NCI-H2029 (cell line): ENCODE data around the gene COQ10A.

Experiments used
- DNase-seq: peaks from one replicate; lab custom pipeline; 2025; lab: John Stamatoyannopoulos, UW

The COQ10A gene

DNA sequence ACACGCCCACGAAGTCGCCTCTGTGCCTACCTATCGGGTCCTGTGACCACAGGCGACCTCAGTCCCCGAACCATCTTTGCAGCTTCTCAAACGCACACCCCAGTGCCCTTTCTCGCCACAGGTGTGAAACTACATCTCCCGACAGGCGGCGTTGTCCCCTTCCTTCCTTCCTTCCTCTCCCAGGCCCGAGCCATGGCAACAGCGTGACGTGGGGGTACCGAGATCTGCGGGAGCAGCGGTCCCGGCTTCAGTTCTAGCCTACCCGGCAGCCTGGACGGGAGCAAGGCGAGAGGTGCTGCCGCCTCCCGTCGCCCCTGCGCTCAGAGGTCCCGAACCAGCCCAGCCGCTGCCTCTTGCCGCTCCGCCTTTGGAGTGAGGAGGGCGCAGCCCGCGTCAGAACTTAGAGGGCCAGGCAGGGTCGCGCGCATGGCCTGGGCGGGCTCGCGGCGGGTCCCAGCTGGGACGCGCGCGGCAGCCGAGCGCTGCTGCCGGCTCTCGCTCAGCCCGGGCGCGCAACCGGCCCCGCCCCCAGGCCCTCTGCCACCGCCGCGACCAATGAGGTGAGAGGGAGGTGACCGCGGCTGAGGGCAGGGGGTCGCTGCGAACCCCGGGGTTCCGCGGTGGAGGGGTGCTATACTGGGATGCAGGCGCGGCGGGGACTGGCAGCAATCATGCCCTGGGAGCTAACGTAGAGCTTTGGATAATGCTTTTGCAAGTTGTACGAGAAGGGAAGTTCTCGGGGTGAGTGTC is at the start of gene COQ10A:
COQ10A (plus strand) TSS at position 250 of the 750 bp plus-strand sequence; CDS start at position 427, 177 bp downstream.
- peak; percentile 80 for DNase-seq

- DNase-seq = no peak
Observed at GRCh38 chr12:56219840-56220239, 46.9 kb upstream of the COQ10A start.

- no peak for DNase-seq
Observed at GRCh38 chr12:56220611-56221231, 46.0 kb upstream of the COQ10A start.

- DNase-seq = peak; percentile 19
Observed at GRCh38 chr12:56221232-56221756, 45.4 kb upstream of the COQ10A start.

- DNase-seq = peak; percentile 97
Observed at GRCh38 chr12:56221757-56222530, 44.8 kb upstream of the COQ10A start, which contains the start of gene RNF41. TSS of gene RNF41 (minus strand) at chr12:56221922. CDS start at chr12:56214047, 7,875 bp downstream.

DNA sequence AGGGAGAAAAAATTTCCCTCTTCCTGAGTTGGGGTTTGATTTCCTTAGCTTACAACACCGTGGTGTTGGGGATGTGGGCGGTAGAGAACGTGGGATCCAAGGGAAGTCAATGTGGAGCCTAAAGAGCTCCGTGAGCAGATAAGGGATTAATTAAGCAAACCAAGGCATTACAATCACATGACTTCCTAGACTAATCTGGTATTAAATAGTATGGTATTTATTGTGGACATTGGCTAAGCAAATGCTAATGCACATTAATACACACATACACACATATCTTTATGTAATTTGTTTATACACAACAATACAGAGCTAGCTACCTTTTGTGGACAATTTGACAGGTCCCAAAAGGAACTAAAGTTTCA is 44.2 kb upstream of the COQ10A start:
- DNase-seq = no peak

DNA sequence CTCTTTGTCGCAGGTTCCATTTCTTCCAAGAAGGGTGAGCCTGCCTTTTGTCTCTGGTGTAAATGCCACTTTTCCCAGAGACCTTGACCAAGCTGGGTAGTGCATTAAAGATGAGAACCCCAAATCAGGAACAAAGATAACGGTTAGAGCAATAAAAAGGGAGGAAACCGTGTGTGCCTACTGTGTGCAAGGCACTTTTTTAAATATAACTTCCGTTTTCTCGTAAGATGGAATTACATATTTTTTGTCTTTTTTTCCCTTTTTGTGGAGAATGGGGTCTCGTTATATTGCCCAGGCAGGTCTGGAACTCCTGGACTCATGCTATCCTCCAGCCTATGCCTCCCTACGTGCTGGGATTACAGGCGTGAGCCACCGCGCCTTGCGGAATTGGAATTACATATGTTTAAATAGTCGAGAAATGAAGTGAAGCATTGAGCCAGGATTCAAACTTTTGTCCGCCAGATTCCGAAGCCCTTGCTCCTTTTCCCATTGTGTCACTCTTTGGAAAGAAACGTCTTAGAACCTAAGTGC is 43.1 kb upstream of the COQ10A start:
- DNase-seq = no peak

DNA sequence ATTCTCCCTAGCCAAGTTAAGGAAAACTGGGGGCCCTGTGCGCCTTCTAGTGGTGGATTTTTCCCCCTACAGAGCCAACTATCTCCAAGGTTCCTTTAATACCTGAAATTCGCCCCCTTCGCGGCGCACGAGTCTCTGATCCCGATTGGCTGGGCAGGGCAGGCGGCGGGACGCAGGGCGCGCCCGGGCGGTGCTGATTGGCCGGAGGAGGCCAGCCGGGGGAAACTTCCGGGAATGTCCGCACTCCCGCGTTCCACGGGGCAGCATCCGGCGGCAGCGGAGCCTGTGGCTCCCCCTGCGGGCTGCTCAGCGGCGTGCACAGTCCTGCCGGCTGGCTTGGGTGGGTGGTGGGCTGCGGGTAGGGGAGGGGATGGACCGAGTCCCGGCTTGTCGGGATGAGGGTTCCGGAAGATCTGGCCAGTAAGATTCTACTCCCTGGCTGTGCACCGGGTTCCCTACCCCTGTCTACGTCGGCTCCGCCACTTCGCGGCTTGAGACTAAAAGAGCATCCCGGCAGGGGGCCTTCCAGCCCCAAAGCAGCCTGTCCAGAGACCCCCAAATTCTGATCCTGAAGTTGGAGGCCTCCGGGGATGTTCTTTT is 42.5 kb upstream of the COQ10A start, which contains the start of gene NABP2:
NABP2 (plus strand) TSS at position 241 of the 600 bp plus-strand sequence. CDS start 515 bp downstream, outside the sequence.
- DNase-seq = peak; percentile 96

DNA sequence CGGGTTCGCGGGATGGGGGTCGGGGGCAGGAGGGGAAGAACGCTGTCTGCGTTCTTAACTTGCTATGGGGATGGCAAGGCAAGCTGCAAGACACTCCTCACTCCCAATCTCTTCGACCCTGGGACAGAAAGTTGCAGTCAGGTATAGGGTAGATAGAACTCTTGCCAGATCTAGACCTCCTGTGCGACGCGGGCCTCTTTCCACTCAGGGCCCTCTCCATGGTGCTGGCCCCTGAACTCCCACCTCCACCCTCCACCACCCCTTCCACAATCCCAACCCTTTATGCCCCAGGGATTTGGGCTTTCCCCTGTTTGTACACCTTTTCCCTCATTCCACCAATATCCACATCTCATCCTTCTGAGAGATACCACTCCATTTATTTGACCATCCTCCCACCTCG is 41.8 kb upstream of the COQ10A start:
- DNase-seq = no peak

GRCh38 chr12:56229082-56229481 is 37.7 kb upstream of the COQ10A start:
- no peak for DNase-seq

DNA sequence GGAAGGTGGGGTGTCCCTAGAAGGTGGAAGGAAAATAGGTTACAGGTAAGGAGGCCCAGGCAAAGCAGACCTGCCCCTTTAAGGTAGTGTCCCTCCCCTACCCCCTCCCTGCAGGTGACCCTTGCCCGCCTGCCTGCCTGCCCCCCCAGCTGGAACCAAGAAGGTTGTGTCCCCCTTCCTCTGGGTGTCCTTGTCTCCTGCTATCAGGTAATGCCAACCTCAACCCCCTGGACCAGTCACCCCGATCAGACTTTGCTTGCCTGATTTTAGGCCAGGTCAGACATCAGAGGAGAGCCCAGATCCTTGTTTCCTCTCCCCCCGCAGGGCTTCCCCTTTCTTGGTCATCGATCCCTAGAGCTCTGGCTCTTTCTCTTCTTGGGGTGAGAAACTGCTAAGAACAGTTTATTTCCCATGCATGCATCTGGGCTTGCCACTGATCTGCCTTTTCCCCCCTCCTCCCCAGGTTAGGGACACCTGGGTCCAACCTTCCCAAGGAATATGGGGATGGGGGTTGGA is 36.8 kb upstream of the COQ10A start, which contains the start of gene SLC39A5:
SLC39A5 (plus strand) TSS at position 136 of the 516 bp plus-strand sequence. CDS start 1,224 bp downstream, outside the sequence.
- DNase-seq = no peak

GRCh38 chr12:56230432-56231183 is 36.1 kb upstream of the COQ10A start:
- no peak for DNase-seq

DNA sequence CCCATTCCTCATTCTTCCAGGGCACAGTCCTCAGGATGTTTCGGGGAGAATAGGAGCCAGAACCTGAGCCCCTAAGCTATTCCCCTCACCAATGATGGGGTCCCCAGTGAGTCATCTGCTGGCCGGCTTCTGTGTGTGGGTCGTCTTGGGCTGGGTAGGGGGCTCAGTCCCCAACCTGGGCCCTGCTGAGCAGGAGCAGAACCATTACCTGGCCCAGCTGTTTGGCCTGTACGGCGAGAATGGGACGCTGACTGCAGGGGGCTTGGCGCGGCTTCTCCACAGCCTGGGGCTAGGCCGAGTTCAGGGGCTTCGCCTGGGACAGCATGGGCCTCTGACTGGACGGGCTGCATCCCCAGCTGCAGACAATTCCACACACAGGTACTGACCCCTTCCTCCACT is 35.6 kb upstream of the COQ10A start:
- no peak for DNase-seq

- DNase-seq = no peak
Observed at GRCh38 chr12:56234746-56235436, 31.9 kb upstream of the COQ10A start.

- no peak for DNase-seq
Observed at GRCh38 chr12:56236091-56236490, 30.7 kb upstream of the COQ10A start.

DNA sequence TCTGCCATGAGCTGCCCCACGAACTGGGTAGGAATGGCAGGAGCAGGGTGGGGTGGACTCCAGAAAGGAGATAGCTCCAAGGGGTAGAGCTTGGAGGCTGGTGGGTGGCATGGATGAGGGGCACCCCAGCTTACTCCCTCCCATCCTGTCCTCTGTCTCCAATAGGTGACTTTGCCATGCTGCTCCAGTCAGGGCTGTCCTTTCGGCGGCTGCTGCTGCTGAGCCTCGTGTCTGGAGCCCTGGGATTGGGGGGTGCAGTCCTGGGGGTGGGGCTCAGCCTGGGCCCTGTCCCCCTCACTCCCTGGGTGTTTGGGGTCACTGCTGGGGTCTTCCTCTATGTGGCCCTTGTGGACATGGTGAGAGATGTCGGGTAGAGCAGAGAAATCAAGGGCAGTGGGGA is 29.8 kb upstream of the COQ10A start:
- no peak for DNase-seq

- no peak for DNase-seq
Observed at GRCh38 chr12:56237552-56237951, 29.2 kb upstream of the COQ10A start.

- no peak for DNase-seq
Observed at GRCh38 chr12:56241424-56242303, 25.1 kb upstream of the COQ10A start.

GRCh38 chr12:56242986-56243385 is 23.8 kb upstream of the COQ10A start:
- DNase-seq = no peak
